Measurements from ENCODE around the gene KRTAP4-6.

DNA sequence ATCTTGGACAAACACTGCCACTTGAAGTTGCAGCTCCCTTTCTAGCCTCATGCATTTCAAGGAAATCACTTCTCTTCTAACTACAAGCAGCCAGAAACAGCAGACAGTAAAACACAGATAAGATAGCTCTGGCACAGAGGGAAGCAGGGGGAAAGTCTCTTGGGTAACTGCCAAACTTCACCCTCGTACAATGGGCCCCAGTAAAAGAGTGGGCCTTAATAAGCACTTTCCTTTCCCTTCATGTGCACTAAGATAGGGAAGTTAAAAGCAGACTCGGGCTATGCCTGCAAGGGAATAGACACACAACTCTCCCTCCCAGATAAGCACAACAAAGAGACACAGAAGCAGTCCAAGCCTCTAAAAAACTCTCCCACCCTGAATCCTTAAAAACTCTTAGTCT, 13.5 kb upstream of the KRTAP4-6 start:
- TF ChIP-seq POLR2A (IDR thresholded peaks at IDR 0.05): no peak
- TF ChIP-seq, protein P1, sequence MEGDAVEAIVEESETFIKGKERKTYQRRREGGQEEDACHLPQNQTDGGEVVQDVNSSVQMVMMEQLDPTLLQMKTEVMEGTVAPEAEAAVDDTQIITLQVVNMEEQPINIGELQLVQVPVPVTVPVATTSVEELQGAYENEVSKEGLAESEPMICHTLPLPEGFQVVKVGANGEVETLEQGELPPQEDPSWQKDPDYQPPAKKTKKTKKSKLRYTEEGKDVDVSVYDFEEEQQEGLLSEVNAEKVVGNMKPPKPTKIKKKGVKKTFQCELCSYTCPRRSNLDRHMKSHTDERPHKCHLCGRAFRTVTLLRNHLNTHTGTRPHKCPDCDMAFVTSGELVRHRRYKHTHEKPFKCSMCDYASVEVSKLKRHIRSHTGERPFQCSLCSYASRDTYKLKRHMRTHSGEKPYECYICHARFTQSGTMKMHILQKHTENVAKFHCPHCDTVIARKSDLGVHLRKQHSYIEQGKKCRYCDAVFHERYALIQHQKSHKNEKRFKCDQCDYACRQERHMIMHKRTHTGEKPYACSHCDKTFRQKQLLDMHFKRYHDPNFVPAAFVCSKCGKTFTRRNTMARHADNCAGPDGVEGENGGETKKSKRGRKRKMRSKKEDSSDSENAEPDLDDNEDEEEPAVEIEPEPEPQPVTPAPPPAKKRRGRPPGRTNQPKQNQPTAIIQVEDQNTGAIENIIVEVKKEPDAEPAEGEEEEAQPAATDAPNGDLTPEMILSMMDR (IDR thresholded peaks at IDR 0.05): no peak
